ENCODE results near the gene APOBEC3A.

GRCh38 chr22:39010946-39011345 lies 53.5 kb downstream of the APOBEC3A start:
- TF ChIP-seq CTCF (IDR thresholded peaks at IDR 0.05) (no peak), EP300 (IDR thresholded peaks at IDR 0.05; ENCODE audit: low read depth) (no peak), POLR2A (IDR thresholded peaks at IDR 0.05) (no peak)
